Upper lobe of left lung (tissue), 6 donors: Measurements from ENCODE around the gene HS3ST2. TPM values are rescaled to one million over a fixed set of nuclear protein-coding genes. Genes with fewer than 3 reads are reported as not detected.
A peak's percentile ranks its signal among the peaks of the same experiment; 100 is the strongest.

Experiments used
- ATAC-seq, 2 donors: fragments of 200-7000 bp; cut with Tn5 transposase; one replicate each; pipeline ENCODE4 v1.9.1; 2022; ENCODE audit warnings: mild to moderate bottlenecking in 2 of 2, moderate library complexity in 2 of 2; ENCODE audit not compliant: low FRiP score in 2 of 2
- DNase-seq, 2 donors: peaks; one replicate each; pipeline ENCODE4 v3.0.0-alpha.2; 2019 to 2020
- H3K27ac ChIP-seq, 4 donors: fragments of 200-600 bp; sonication (generic); one replicate each; pipeline ENCODE4 v1.5.1; 2016 to 2019
- H3K27me3 ChIP-seq, 4 donors: fragments of 200-600 bp; sonication (generic); one replicate each; pipeline ENCODE4 v1.5.1; 2017 to 2019
- H3K36me3 ChIP-seq, 4 donors: fragments of 200-600 bp; sonication (generic); one replicate each; pipeline ENCODE4 v1.5.1; 2016 to 2019
- H3K4me1 ChIP-seq, 4 donors: fragments of 200-600 bp; sonication (generic); one replicate each; pipeline ENCODE4 v1.5.1; 2018 to 2019
- H3K4me3 ChIP-seq, 4 donors: fragments of 200-600 bp; sonication (generic); one replicate each; pipeline ENCODE4 v1.5.1; 2017 to 2019; ENCODE audit warnings: mild to moderate bottlenecking in 2 of 4, moderate library complexity in 1 of 4
- H3K9me3 ChIP-seq, 4 donors: fragments of 200-600 bp; sonication (generic); one replicate each; pipeline ENCODE4 v1.5.1; 2018 to 2019
- EP300 ChIP-seq, 4 donors: sonication (generic); formaldehyde crosslinking; IDR thresholded peaks; one replicate each; pipeline ENCODE4 v1.5.1; 2017; ENCODE audit warnings: antibody characterized with exemption in 4 of 4, control low read depth in 2 of 4
- POLR2A ChIP-seq, 4 donors: fragments of 450-650 bp; IDR thresholded peaks; one replicate each; pipeline ENCODE4 v1.5.1; 2016 to 2017; ENCODE audit warnings: antibody characterized with exemption in 4 of 4, mild to moderate bottlenecking in 2 of 4
- POLR2AphosphoS5 ChIP-seq, 2 donors: sonication (generic); formaldehyde crosslinking; IDR thresholded peaks; one replicate each; pipeline ENCODE4 v1.5.1; 2017; ENCODE audit warnings: antibody characterized with exemption in 2 of 2
- WGBS, 2 donors: methylation state at CpG; one replicate each; pipeline ENCODE4 v1.1.5; 2017 to 2018; 5-methylcytosine and 5-hydroxymethylcytosine counted together
- total RNA-seq, 6 donors: library from RNA; depleted of rRNA in 4 of 6; stranded (reverse); fragments of >200 nt in 4 of 6; gene quantifications; one replicate each; pipeline versions ENCODE4 v1.1.0 to v1.2.1, GENCODE V29; 2016 to 2021
- TF ChIP-seq, protein P1 (sequence below), 6 experiments: fragments of 450-650 bp in 4 of 6; fragments of 200-600 bp in 2 of 6; sonication (generic) in 2 of 6; IDR thresholded peaks; one replicate each; pipeline ENCODE4 v1.5.1; 2016 to 2019; ENCODE audit warnings: antibody characterized with exemption in 6 of 6
- donor health status: DM: no; HTN: no; CAD: no; lungs with moderate emphysema.
- donor health status: DM: no; HTN: yes; CAD: no; lungs with severe emphysema.

The HS3ST2 gene
- total RNA-seq: 10 to 100 TPM in 1 of 6 donors, 1 to 10 TPM in 5; 2.8 to 18.9 (median 5.6) TPM

DNA sequence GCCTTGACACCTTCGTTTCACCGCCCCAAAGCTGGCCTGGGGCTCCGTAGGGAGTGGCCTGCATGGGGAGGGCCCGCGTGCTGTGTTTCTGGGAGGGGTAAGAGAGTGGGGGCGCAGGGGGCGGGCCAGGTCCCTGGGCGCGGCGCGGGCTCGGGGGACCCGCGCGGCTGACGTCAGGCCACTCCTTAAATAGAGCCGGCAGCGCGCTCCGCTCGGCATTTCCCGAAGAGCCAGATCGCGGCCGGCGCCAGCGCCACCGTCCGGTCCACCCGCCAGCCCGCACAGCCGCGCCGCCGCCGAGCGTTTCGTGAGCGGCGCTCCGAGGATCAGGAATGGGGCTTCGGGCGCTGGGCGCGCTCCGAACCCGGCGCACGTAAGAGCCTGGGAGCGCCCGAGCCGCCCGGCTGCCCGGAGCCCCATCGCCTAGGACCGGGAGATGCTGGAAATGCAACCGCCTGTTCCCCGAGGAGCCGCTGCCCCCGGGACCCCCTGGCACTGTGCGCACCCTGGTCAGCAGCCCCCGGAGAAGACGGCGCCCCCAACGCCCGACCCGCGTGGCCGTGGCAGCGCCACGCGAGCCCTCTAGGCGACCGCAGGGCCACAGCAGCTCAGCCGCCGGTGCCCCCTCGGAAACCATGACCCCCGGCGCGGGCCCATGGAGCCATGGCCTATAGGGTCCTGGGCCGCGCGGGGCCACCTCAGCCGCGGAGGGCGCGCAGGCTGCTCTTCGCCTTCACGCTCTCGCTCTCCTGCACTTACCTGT, at the start of gene HS3ST2:
Gene HS3ST2, plus strand, starts transcription at position 215 of the 763 bp plus-strand sequence. Its CDS starts 449 bp downstream, at position 664.
- DNase-seq (peak; percentile 21 to 90), ATAC-seq (peak; percentile 45 to 46)
- Histone ChIP-seq H3K27ac (peak within 1 kb of the TSS in 2 of 4 donors; percentile 2 to 58), H3K4me1 (peaks cover 7 to 17% (median 15%) of the 10 kb centered on the region in 4 donors), H3K27me3 (peaks cover 0 to 24% (median 9%) of the 10 kb centered on the region in 4 donors), H3K4me3 (peak within 1 kb of the TSS; percentile 9 to 50 (median 42)), H3K36me3 (no peaks in the 10 kb centered on the region), H3K9me3 (no peaks in the 10 kb centered on the region)
- WGBS, 2 donors: 2 to 8% methylated on average over 24 to 32 of the region's 90 CpGs
- TF ChIP-seq, protein P1, sequence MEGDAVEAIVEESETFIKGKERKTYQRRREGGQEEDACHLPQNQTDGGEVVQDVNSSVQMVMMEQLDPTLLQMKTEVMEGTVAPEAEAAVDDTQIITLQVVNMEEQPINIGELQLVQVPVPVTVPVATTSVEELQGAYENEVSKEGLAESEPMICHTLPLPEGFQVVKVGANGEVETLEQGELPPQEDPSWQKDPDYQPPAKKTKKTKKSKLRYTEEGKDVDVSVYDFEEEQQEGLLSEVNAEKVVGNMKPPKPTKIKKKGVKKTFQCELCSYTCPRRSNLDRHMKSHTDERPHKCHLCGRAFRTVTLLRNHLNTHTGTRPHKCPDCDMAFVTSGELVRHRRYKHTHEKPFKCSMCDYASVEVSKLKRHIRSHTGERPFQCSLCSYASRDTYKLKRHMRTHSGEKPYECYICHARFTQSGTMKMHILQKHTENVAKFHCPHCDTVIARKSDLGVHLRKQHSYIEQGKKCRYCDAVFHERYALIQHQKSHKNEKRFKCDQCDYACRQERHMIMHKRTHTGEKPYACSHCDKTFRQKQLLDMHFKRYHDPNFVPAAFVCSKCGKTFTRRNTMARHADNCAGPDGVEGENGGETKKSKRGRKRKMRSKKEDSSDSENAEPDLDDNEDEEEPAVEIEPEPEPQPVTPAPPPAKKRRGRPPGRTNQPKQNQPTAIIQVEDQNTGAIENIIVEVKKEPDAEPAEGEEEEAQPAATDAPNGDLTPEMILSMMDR (IDR thresholded peaks at IDR 0.05): peak in 1 of 6 experiments; percentile 21
- TF ChIP-seq POLR2A (IDR thresholded peaks at IDR 0.05) (peak in 2 of 4 donors; percentile 46 to 57), EP300 (IDR thresholded peaks at IDR 0.05) (no peak)

DNA sequence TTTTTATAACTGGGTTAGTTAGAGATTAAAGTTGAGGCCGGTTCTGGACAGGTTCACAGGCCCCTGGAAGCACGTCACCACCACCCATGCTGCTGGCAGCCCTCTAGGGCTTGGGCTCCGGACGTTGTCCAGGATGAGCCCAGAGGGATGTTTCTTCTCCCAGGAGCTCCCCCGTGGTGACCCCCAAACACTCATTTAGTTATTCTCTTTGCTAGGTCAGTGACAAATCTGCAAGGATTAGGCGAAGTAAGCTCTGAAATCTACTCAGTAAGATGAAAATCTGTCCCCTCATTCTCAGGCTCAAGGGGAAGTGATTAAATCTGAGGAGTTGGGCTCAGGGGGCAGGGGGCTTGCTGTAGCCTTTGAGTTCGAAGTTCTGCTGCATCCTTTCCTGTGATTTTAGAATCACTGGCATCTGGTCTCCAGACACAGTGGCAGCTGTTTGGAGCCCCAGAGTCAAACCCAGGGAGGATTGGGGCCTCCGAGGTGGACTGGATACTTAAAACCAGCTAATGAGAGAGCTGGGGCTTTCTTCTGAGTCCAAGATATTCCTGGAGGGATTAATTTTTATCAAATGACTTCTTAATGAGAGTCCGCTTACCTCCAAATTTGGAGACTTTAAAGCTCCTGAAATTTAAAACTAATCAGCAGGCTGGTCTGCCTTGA, 49.2 kb upstream of the HS3ST2 start:
- Histone ChIP-seq H3K9me3 (no peaks in the 10 kb centered on the region), H3K36me3 (no peaks in the 10 kb centered on the region), H3K4me3 (no peak overlapping the region), H3K27ac (no peak overlapping the region), H3K27me3 (no peaks in the 10 kb centered on the region), H3K4me1 (no peaks in the 10 kb centered on the region)
- 53 to 61% methylated on average over 7 to 9 of the region's 9 CpGs for WGBS, 2 donors
- TF ChIP-seq EP300 (IDR thresholded peaks at IDR 0.05) (no peak), POLR2AphosphoS5 (IDR thresholded peaks at IDR 0.05) (no peak), POLR2A (IDR thresholded peaks at IDR 0.05) (no peak)
- TF ChIP-seq, protein P1 (IDR thresholded peaks at IDR 0.05): no peak
- ATAC-seq (no peak), DNase-seq (no peak)

DNA sequence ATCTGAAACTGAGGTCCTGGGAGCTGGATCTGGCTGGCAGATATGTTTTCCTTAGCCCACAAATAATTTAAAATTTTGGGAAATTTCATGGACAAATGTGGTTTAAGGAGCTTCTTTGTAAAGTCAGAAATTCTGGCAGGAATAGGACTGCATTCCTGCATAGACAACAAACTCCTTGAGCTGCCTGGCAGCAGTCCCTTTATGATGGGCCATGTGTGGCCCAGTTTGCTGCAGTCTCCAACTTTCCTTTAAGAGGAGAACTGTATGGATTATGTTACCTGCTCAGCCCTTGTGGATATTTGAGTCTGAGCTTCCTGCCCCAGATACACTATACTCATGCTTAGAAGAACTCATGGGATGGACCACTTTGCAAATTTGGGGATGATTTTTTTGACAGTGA, 48.5 kb upstream of the HS3ST2 start:
- no peaks in the 10 kb centered on the region for H3K9me3 ChIP-seq
- ATAC-seq (no peak), DNase-seq (no peak)
- H3K4me3 ChIP-seq: no peak overlapping the region
- no peak overlapping the region for H3K27ac ChIP-seq
- H3K36me3 ChIP-seq: no peaks in the 10 kb centered on the region
- TF ChIP-seq POLR2A (IDR thresholded peaks at IDR 0.05) (no peak), EP300 (IDR thresholded peaks at IDR 0.05) (no peak)
- TF ChIP-seq, protein P1 (IDR thresholded peaks at IDR 0.05): no peak
- no peaks in the 10 kb centered on the region for H3K4me1 ChIP-seq
- H3K27me3 ChIP-seq: no peaks in the 10 kb centered on the region

DNA sequence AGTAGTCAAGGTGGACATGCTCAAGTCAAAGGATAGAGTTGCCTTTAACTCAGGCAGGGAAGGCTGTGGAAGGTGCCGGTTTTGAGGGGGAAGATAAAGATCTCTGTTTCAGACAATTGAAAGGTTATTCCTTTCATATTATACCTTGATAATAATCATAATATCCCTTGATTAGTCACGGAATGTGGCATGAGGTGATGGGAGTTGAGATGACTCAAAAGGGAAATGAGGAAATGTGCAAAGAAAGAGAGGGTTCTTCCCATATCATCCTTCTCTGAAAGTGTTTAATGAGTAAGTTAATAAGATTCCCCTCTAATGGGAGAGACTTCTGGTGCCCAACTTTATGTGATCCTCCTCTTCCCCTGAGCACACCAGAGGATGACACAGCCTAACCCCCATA, 43.1 kb upstream of the HS3ST2 start:
- DNase-seq: no peak
- no peaks in the 10 kb centered on the region for H3K27me3 ChIP-seq
- ATAC-seq: no peak
- H3K36me3 ChIP-seq: no peaks in the 10 kb centered on the region
- no peak overlapping the region for H3K27ac ChIP-seq
- H3K4me3 ChIP-seq: no peak overlapping the region
- 54 to 58% methylated on average over 2 of the region's 2 CpGs for WGBS, 2 donors
- no peaks in the 10 kb centered on the region for H3K4me1 ChIP-seq
- TF ChIP-seq EP300 (IDR thresholded peaks at IDR 0.05): no peak
- no peak for TF ChIP-seq POLR2AphosphoS5 (IDR thresholded peaks at IDR 0.05)
- TF ChIP-seq, protein P1 (IDR thresholded peaks at IDR 0.05): no peak
- H3K9me3 ChIP-seq: no peaks in the 10 kb centered on the region
